Natural killer cell (primary cell): ENCODE results near the gene ZNF430. TPM values are rescaled to one million over a fixed set of nuclear protein-coding genes. Genes with fewer than 3 reads are reported as not detected.

ENCODE experiments used
- ATAC-seq, 3 donors: fragments of 150-1000 bp in 2 of 3; fragments of 200-7000 bp in 1 of 3; cut with Tn5 transposase; 1 replicate in 1 of 3; 2 replicates in 2 of 3; pipeline ENCODE4 v1.10.0; 2021; ENCODE audit warnings: mild to moderate bottlenecking in 2 of 3, moderate library complexity in 2 of 3
- DNase-seq, 2 donors: peaks; one replicate each; pipeline versions ENCODE4 v3.0.0 to v3.0.0-alpha.2; 2013 to 2021; ENCODE audit warnings: mixed read lengths in 1 of 2
- H3K27ac ChIP-seq: one replicate; pipeline ENCODE4 v1.5.1; 2013; ENCODE audit warnings: mild to moderate bottlenecking, low read length
- H3K27me3 ChIP-seq: one replicate; pipeline ENCODE4 v1.6.1; 2013; ENCODE audit warnings: low read length; ENCODE audit not compliant: control insufficient read depth, insufficient read depth
- H3K36me3 ChIP-seq: one replicate; pipeline ENCODE4 v1.6.1; 2013; ENCODE audit warnings: low read length; ENCODE audit not compliant: control insufficient read depth, insufficient read depth
- H3K4me1 ChIP-seq: one replicate; pipeline ENCODE4 v1.6.1; 2013; ENCODE audit warnings: low read length; ENCODE audit not compliant: control insufficient read depth, insufficient read depth
- H3K4me3 ChIP-seq: one replicate; pipeline ENCODE4 v1.5.1; 2013; ENCODE audit warnings: low read length
- H3K9me3 ChIP-seq: one replicate; pipeline ENCODE4 v1.6.1; 2013; ENCODE audit warnings: low read length; ENCODE audit not compliant: control insufficient read depth, insufficient read depth
- H3K27ac Mint-ChIP-seq, 2 donors: one replicate each; pipeline ENCODE4 v1.8.0; 2022; ENCODE audit warnings: mild to moderate bottlenecking in 2 of 2, mixed read lengths in 2 of 2, moderate library complexity in 1 of 2
- H3K27me3 Mint-ChIP-seq, 2 donors: one replicate each; pipeline ENCODE4 v1.8.0; 2022; ENCODE audit warnings: low read depth in 2 of 2, mixed read lengths in 2 of 2
- H3K36me3 Mint-ChIP-seq: one replicate; pipeline ENCODE4 v1.8.0; 2022; ENCODE audit warnings: mixed read lengths
- H3K4me1 Mint-ChIP-seq, 2 donors: one replicate each; pipeline ENCODE4 v1.8.0; 2022; ENCODE audit warnings: mixed read lengths in 2 of 2
- H3K4me3 Mint-ChIP-seq: one replicate; pipeline ENCODE4 v1.8.0; 2022; ENCODE audit warnings: mild to moderate bottlenecking, moderate library complexity, mixed read lengths
- H3K9me3 Mint-ChIP-seq, 2 donors: one replicate each; pipeline ENCODE4 v1.8.0; 2022; ENCODE audit warnings: mixed read lengths in 2 of 2
- CTCF ChIP-seq: fragments of 200-600 bp; IDR thresholded peaks from one replicate; pipeline ENCODE4 v1.8.0; 2022; ENCODE audit warnings: antibody characterized with exemption
- WGBS: methylation state at CpG from one replicate; pipeline ENCODE4 v1.1.7; 2013; ENCODE audit warnings: missing lambda C conversion rate; ENCODE audit not compliant: insufficient coverage; 5-methylcytosine and 5-hydroxymethylcytosine counted together
- intact Hi-C: fragments of 100-400 bp; cut with micrococcal nuclease; formaldehyde crosslinking; loops from one replicate; pipeline ENCODE4 v1.14.2; 2022
- total RNA-seq, 4 donors: library from RNA; stranded (reverse); fragments of 120-200 nt in 1 of 4; gene quantifications; one replicate each; pipeline versions ENCODE4 v1.2.3 to v1.2.4, GENCODE V29; 2013 to 2022

The ZNF430 gene
- total RNA-seq, 3 donors from 2014 or later (not counting 1 experiment from before 2014, with no cell fraction given): 32.7 to 43.0 (median 33.3) TPM

GRCh38 chr19:21046489-21046888, 26.0 kb downstream of the ZNF430 start:
- Histone ChIP-seq H3K4me3 (no peak overlapping the region), H3K4me1 (no peaks in the 10 kb centered on the region), H3K36me3 (peaks cover 30% of the 10 kb centered on the region), H3K9me3 (peaks cover 8% of the 10 kb centered on the region), H3K27ac (no peak overlapping the region), H3K27me3 (no peaks in the 10 kb centered on the region)
- ATAC-seq (no peak), DNase-seq (no peak)
- Mint-ChIP-seq H3K4me3 (no peak overlapping the region), H3K27ac (peak overlapping the region in 1 of 2 donors; percentile 0), H3K9me3 (peaks cover 7 to 23% of the 10 kb centered on the region in 2 donors), H3K4me1 (peaks cover 32 to 46% of the 10 kb centered on the region in 2 donors), H3K36me3 (peaks cover 51% of the 10 kb centered on the region), H3K27me3 (no peaks in the 10 kb centered on the region)
- TF ChIP-seq CTCF: no peak
- WGBS: 100% methylated on average over 2 of the region's 3 CpGs
- intact Hi-C loops: no loop called here

- no peaks in the 10 kb centered on the region for H3K27me3 ChIP-seq
- DNase-seq: no peak
- 100% methylated on average over 1 of the region's 2 CpGs for WGBS
- peaks cover 30% of the 10 kb centered on the region for H3K36me3 ChIP-seq
- Mint-ChIP-seq H3K36me3 (peaks cover 56% of the 10 kb centered on the region), H3K27me3 (no peaks in the 10 kb centered on the region), H3K4me1 (peaks cover 37 to 46% of the 10 kb centered on the region in 2 donors), H3K9me3 (peaks cover 7 to 23% of the 10 kb centered on the region in 2 donors), H3K4me3 (no peak overlapping the region), H3K27ac (peak overlapping the region; percentile 0 to 3)
- no peak for ATAC-seq
- intact Hi-C loops: no loop called here
- H3K9me3 ChIP-seq: peaks cover 10% of the 10 kb centered on the region
- no peak overlapping the region for H3K27ac ChIP-seq
- no peaks in the 10 kb centered on the region for H3K4me1 ChIP-seq
- no peak overlapping the region for H3K4me3 ChIP-seq
- TF ChIP-seq CTCF: no peak
Observed at GRCh38 chr19:21047716-21048115, 27.3 kb downstream of the ZNF430 start.

- peaks cover 24% of the 10 kb centered on the region for H3K9me3 ChIP-seq
- no peaks in the 10 kb centered on the region for H3K27me3 ChIP-seq
- Mint-ChIP-seq H3K4me1 (peaks cover 0 to 6% of the 10 kb centered on the region in 2 donors), H3K27ac (no peak overlapping the region), H3K4me3 (no peak overlapping the region), H3K27me3 (no peaks in the 10 kb centered on the region), H3K36me3 (peaks cover 41% of the 10 kb centered on the region), H3K9me3 (peaks cover 0 to 6% of the 10 kb centered on the region in 2 donors)
- 96% methylated on average over 5 of the region's 5 CpGs for WGBS
- no peaks in the 10 kb centered on the region for H3K4me1 ChIP-seq
- H3K36me3 ChIP-seq: peaks cover 53% of the 10 kb centered on the region
- ATAC-seq (no peak), DNase-seq (no peak)
- H3K27ac ChIP-seq: no peak overlapping the region
- no peak overlapping the region for H3K4me3 ChIP-seq
- intact Hi-C loops: no loop called here
- no peak for TF ChIP-seq CTCF
Observed at GRCh38 chr19:21052902-21053301, 32.4 kb downstream of the ZNF430 start.

GRCh38 chr19:21065336-21065735, 44.9 kb downstream of the ZNF430 start:
- Mint-ChIP-seq H3K36me3 (peaks cover 16% of the 10 kb centered on the region), H3K27ac (no peak overlapping the region), H3K4me1 (no peaks in the 10 kb centered on the region), H3K9me3 (peaks cover 2 to 3% of the 10 kb centered on the region in 2 donors), H3K4me3 (no peak overlapping the region), H3K27me3 (no peaks in the 10 kb centered on the region)
- intact Hi-C loops: no loop called here
- Histone ChIP-seq H3K27me3 (no peaks in the 10 kb centered on the region), H3K36me3 (peaks cover 12% of the 10 kb centered on the region), H3K4me3 (no peak overlapping the region), H3K4me1 (no peaks in the 10 kb centered on the region), H3K27ac (no peak overlapping the region), H3K9me3 (peaks cover 6% of the 10 kb centered on the region)
- no peak for TF ChIP-seq CTCF
- DNase-seq (no peak), ATAC-seq (no peak)
